Fibroblast of skin of right quadriceps (primary cell): ENCODE measurements around the gene APOC3.

Experiments used
- DNase-seq: peaks from one replicate; pipeline ENCODE4 v3.0.0-alpha.2; 2013

Gene APOC3

GRCh38 chr11:116852261-116853031 lies 22.7 kb downstream of the APOC3 start:
- DNase-seq: peak; percentile 73

- DNase-seq: peak; percentile 94
These were observed 23.9 kb downstream of the APOC3 start for GRCh38 chr11:116853461-116854073.

- DNase-seq: no peak
These were observed 25.7 kb downstream of the APOC3 start for GRCh38 chr11:116855413-116855812.

- DNase-seq: no peak
These were observed 26.7 kb downstream of the APOC3 start for GRCh38 chr11:116856423-116856822.

- peak; percentile 32 for DNase-seq
These were observed 27.6 kb downstream of the APOC3 start for GRCh38 chr11:116857316-116857715.

- DNase-seq: no peak
These were observed 28.2 kb downstream of the APOC3 start for GRCh38 chr11:116857936-116858335.

- DNase-seq: no peak
These were observed 29.5 kb downstream of the APOC3 start for GRCh38 chr11:116859175-116859574.

GRCh38 chr11:116860303-116860702 lies 30.6 kb downstream of the APOC3 start:
- no peak for DNase-seq

GRCh38 chr11:116861539-116861938 lies 31.8 kb downstream of the APOC3 start:
- DNase-seq: peak; percentile 77

- DNase-seq: no peak
These were observed 32.5 kb downstream of the APOC3 start for GRCh38 chr11:116862185-116862584.

- peak; percentile 44 for DNase-seq
These were observed 33.2 kb downstream of the APOC3 start for GRCh38 chr11:116862951-116863350.

GRCh38 chr11:116864531-116864930 lies 34.8 kb downstream of the APOC3 start:
- DNase-seq: peak; percentile 23

GRCh38 chr11:116865696-116866095 lies 36.0 kb downstream of the APOC3 start:
- peak; percentile 94 for DNase-seq

GRCh38 chr11:116866804-116867455 lies 37.2 kb downstream of the APOC3 start:
- no peak for DNase-seq

- no peak for DNase-seq
These were observed 37.9 kb downstream of the APOC3 start for GRCh38 chr11:116867619-116868018.

- no peak for DNase-seq
These were observed 38.4 kb downstream of the APOC3 start for GRCh38 chr11:116868066-116868465.

- DNase-seq: no peak
These were observed 39.9 kb downstream of the APOC3 start for GRCh38 chr11:116869610-116870009.

- no peak for DNase-seq
These were observed 40.3 kb downstream of the APOC3 start for GRCh38 chr11:116870054-116870453.

GRCh38 chr11:116871248-116871647 lies 41.5 kb downstream of the APOC3 start:
- DNase-seq: peak; percentile 91

- DNase-seq: no peak
These were observed 43.7 kb downstream of the APOC3 start for GRCh38 chr11:116873381-116873780.

- DNase-seq: peak; percentile 66
These were observed 44.5 kb downstream of the APOC3 start for GRCh38 chr11:116874251-116874650.

GRCh38 chr11:116875194-116875593 lies 45.5 kb downstream of the APOC3 start:
- no peak for DNase-seq

- no peak for DNase-seq
These were observed 46.9 kb downstream of the APOC3 start for GRCh38 chr11:116876656-116877055.
